Kidney capillary endothelial cell (primary cell): ENCODE measurements around the gene CENPC.
A peak's percentile ranks its signal among the peaks of the same experiment; 100 is the strongest.
"Not testable (repeated sequence)": the region's sequence is repeated elsewhere in the genome, so short reads cannot be mapped to it uniquely, and the experiment has no call there.

Experiments used
- DNase-seq: peaks from one replicate; pipeline ENCODE4 v3.0.0-alpha.2; 2018; ENCODE audit warnings: low spot score

The CENPC gene

GRCh38 chr4:67550451-67550850 lies 5.1 kb upstream of the CENPC start:
- no peak for DNase-seq

DNA sequence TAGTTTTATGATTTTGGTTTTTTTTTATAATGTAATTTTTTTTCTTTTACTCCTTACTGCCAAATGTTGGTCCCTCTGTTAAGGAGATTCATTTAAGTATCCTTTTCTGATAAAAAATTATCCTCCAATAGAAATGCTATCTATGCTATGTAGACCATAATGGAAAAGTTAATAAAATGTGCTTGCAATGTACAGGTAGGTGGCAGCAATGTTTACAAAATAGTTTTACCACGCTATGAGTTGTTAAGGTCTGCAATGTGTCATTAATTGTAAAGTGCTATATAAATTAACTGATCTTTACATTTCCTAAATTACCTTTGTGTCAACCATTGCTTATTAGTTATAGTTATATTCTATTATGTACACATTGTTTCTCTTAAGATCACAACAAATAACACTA lies 3.8 kb upstream of the CENPC start:
- peak; percentile 16 for DNase-seq

- no peak for DNase-seq
Observed at GRCh38 chr4:67546971-67547370, 1.7 kb upstream of the CENPC start.

DNA sequence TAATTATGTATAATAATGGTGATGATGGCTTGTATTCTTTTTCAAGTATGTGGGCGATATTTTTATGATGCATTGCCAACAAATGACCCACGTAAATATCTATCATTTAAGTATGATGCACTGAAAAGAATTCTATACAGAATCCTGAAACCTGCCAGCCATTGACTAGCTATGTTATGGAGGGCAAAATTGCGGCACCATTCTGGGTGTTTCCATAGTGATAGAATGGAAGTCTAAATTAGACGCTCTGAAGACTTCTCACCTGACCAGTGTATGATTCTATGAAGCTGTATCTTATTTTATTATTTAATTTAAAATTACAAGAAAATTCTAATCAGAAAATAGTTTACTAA lies 677 bp upstream of the CENPC start:
- no peak for DNase-seq

DNA sequence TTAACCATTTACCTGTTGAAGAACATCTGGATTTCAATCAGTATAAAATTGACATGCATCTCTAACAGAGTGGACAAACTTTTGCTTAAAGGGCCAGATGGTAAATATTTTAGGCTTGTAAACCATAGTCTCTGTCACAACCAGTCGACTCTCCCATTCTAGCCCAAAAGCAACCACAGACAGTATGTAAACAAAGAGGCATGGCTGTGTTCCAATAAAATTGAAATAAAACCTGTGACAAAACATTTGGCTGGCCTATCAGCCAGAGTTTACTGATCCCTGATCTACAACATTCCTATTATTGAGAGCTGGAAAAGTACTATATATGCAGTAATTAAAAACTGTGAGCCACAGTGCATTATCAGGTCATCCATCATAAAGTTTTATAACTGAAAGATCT lies 3.2 kb downstream of the CENPC start:
- no peak for DNase-seq

GRCh38 chr4:67539830-67540229 lies 5.5 kb downstream of the CENPC start:
- no peak for DNase-seq

GRCh38 chr4:67535280-67535840 lies 9.9 kb downstream of the CENPC start:
- DNase-seq: no peak

DNA sequence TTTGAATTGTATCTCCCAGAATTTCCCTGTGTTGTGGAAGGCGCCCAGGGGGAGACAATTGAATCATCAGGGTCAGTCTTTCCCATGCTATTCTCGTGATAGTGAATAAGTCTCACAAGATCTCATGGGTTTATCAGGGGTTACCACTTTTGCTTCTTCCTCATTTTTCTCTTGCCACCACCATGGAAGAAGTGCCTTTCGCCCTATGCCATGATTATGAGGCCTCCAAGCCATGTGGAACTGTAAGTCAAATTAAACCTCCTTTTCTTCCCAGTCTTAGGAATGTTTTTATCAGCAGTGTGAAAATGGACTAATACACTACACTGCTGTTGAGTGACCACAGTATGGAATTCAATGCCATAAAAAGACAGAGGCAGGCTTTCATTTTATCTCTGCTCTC lies 12.2 kb downstream of the CENPC start:
- no peak for DNase-seq

GRCh38 chr4:67532397-67532796 lies 12.9 kb downstream of the CENPC start:
- not testable (repeated sequence) for DNase-seq

GRCh38 chr4:67531379-67531962 lies 13.8 kb downstream of the CENPC start:
- DNase-seq: no peak

DNA sequence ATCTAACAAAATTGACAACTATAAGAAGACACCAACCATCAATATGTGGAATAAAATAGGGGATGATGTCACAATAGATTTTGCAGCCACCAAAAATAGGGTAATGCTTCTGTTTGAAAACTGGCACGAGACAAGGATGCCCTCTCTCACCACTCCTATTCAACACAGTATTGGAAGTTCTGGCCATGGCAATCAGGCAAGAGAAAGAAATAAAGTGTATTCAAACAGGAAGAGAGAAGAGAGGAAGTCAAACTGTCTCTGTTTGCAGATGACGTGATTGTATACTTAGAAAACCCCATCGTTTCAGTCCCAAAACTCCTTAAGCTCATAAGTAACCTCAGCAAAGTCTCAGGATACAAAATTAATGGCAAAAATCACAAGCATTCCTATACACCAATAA lies 21.2 kb downstream of the CENPC start:
- not testable (repeated sequence) for DNase-seq

- DNase-seq: peak; percentile 29
Observed at GRCh38 chr4:67522851-67523671, 22.2 kb downstream of the CENPC start.

DNA sequence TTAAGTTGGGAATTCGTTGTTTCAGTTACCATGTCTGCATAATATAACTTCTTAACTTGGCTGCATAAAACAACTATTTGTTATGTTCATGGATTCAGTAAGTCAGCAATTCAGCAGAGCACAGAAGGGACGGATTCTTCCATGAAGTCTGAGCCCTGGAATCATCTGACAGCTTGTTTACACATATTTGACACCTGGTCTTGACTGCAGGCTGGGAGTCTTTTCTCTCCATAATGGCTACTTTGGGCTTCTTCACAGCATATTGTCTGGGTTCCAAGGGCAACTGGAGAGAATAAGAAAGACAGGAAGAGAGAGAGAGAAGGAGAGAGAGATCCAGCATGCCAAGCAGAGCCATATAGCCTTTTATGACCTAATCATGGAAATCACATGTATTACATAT lies 23.1 kb downstream of the CENPC start:
- no peak for DNase-seq

- DNase-seq: no peak
Observed at GRCh38 chr4:67521506-67521905, 23.8 kb downstream of the CENPC start.

- DNase-seq: no peak
Observed at GRCh38 chr4:67520141-67520540, 25.2 kb downstream of the CENPC start.

GRCh38 chr4:67512501-67512900 lies 32.8 kb downstream of the CENPC start:
- no peak for DNase-seq

DNA sequence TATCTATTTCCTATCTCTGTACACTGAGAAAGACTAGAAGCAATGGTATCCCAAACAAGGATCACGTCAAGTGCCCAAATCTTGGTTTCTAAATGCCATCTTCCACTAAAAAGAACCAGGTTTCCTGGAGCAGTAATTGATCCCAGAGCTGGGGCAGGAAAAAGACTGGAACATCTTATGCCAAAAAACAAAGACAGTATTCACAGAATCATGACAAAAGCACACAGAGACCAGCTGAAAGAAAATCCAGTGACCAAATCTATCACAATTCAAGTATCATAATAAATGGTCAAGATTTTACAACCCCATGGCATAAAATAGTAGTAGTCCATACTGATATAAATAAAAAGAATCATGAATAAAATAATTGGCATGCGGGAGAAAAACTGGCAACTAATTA lies 44.9 kb downstream of the CENPC start:
- no peak for DNase-seq

- DNase-seq: no peak
Observed at GRCh38 chr4:67499799-67500198, 45.5 kb downstream of the CENPC start.

- no peak for DNase-seq
Observed at GRCh38 chr4:67483868-67484602, 61.3 kb downstream of the CENPC start.

DNA sequence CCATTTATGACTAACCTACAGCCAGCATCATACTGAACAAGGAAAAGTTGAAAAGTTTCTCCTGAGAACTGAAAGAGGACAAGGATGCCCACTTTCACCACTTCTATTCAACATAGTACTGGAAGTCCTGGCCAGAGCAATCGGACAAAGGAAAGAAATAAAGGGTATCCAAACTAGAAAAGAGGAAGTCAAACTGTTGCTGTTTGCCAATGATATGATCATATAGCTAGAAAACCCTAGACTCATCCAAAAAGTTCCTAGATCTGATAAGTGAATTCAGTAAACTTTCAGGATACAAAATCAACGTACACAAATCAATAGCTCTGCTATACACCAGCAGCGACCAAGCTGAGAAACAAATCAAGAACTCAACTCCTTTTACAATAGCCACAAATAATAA lies 64.5 kb downstream of the CENPC start:
- DNase-seq: no peak

GRCh38 chr4:67475155-67475554 lies 70.1 kb downstream of the CENPC start:
- DNase-seq: no peak

DNA sequence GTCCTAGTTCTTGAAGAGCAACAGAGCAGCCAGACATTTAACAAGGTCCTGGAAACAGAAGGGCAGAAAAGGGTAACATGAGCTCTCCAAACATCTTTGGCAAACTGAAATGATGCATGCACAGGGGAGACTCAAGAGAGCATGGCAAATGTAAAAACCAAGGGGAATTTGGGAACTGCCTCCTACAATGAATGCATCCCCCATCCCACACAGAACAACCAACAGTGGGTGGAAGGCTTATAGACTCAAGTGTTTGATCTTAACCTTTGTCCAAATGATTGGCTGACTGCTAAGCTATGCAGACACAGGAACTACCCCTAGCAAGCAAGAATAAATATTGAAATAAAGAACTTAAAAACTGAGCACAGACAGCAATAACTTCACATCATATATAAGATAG lies 74.4 kb downstream of the CENPC start:
- no peak for DNase-seq

DNA sequence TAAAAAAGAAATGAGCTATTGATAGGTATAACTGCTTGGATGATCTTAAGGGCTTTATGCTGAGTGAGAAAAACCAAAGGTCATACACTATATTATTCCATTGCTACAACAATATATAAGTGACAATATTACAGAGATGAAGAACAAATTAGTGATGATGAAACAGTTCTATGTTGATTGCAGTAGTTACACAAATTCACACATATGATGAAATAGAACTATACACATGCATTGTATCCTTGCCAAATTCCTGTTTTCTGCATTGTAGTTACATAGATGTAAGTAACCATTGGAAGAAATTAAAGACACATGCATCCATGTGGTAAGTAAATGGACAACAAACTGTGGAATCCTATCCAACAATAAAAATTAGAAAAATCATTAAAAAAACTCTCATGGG lies 76.5 kb downstream of the CENPC start:
- DNase-seq: no peak
